HepG2 (cell line): Measurements from ENCODE around the gene UPK1A. TPM values are rescaled to one million over a fixed set of nuclear protein-coding genes. Genes with fewer than 3 reads are reported as not detected.

Experiments
- CEBPG ChIP-seq: IDR thresholded peaks from 2 replicates; pipeline ENCODE4 v1.6.1; 2016
- ESRRA ChIP-seq: sonication (generic); formaldehyde crosslinking; IDR thresholded peaks from 2 replicates; pipeline ENCODE4 v1.5.1; 2020; ENCODE audit warnings: mild to moderate bottlenecking, low read depth, missing genetic modification reagents
- JARID2 ChIP-seq: sonication (generic); formaldehyde crosslinking; IDR thresholded peaks from 2 replicates; pipeline ENCODE4 v1.8.1; 2023; ENCODE audit warnings: missing genetic modification reagents, inconsistent platforms; ENCODE audit not compliant: insufficient replicate concordance
- KMT2B ChIP-seq: IDR thresholded peaks from 2 replicates; pipeline ENCODE4 v1.6.1; 2016; ENCODE audit warnings: missing genetic modification reagents, missing compliant biosample characterization
- MED8 ChIP-seq: sonication (generic); formaldehyde crosslinking; IDR thresholded peaks from 2 replicates; pipeline ENCODE4 v1.8.1; 2023; ENCODE audit warnings: mild to moderate bottlenecking, missing genetic modification reagents; ENCODE audit not compliant: insufficient replicate concordance
- PRMT3 ChIP-seq: sonication (generic); formaldehyde crosslinking; IDR thresholded peaks from 2 replicates; pipeline ENCODE4 v1.8.1; 2022; ENCODE audit warnings: low read depth, mild to moderate bottlenecking, moderate library complexity, missing genetic modification reagents, borderline replicate concordance
- RAD51 ChIP-seq: fragments of 450-650 bp; IDR thresholded peaks from 2 replicates; pipeline ENCODE4 v1.6.1; 2016; ENCODE audit warnings: borderline replicate concordance
- RBAK ChIP-seq: sonication (generic); formaldehyde crosslinking; IDR thresholded peaks from 2 replicates; pipeline ENCODE4 v1.5.1; 2020; ENCODE audit warnings: mild to moderate bottlenecking, missing genetic modification reagents
- STAG1 ChIP-seq: sonication (generic); formaldehyde crosslinking; IDR thresholded peaks from 2 replicates; pipeline ENCODE4 v1.4.0; 2020; ENCODE audit warnings: missing genetic modification reagents
- TFE3 ChIP-seq: IDR thresholded peaks from 2 replicates; pipeline ENCODE4 v1.6.1; 2016
- ZEB1 ChIP-seq: IDR thresholded peaks from 2 replicates; pipeline ENCODE4 v1.6.1; 2012; ENCODE audit warnings: mild to moderate bottlenecking, low read depth, inconsistent platforms; ENCODE audit not compliant: insufficient replicate concordance
- ZNF18 ChIP-seq: sonication (generic); formaldehyde crosslinking; IDR thresholded peaks from 2 replicates; pipeline ENCODE4 v1.8.0; 2022; ENCODE audit warnings: mild to moderate bottlenecking, missing genetic modification reagents; ENCODE audit not compliant: insufficient replicate concordance
- ZNF235 ChIP-seq: sonication (generic); formaldehyde crosslinking; IDR thresholded peaks from 2 replicates; pipeline ENCODE4 v1.8.1; 2023; ENCODE audit warnings: mild to moderate bottlenecking, missing genetic modification reagents, borderline replicate concordance
- ZNF558 ChIP-seq: sonication (generic); formaldehyde crosslinking; IDR thresholded peaks from 2 replicates; pipeline ENCODE4 v1.9.0; 2022; ENCODE audit warnings: mild to moderate bottlenecking, missing genetic modification reagents, borderline replicate concordance
- ZNF660 ChIP-seq: sonication (generic); formaldehyde crosslinking; IDR thresholded peaks from 2 replicates; pipeline ENCODE4 v1.5.1; 2020; ENCODE audit warnings: mild to moderate bottlenecking, low read depth, missing genetic modification reagents, borderline replicate concordance
- ZNF790 ChIP-seq: sonication (generic); formaldehyde crosslinking; IDR thresholded peaks from 2 replicates; pipeline ENCODE4 v1.8.0; 2022; ENCODE audit warnings: missing genetic modification reagents, mild to moderate bottlenecking, borderline replicate concordance
- ZNF839 ChIP-seq: sonication (generic); formaldehyde crosslinking; IDR thresholded peaks from 2 replicates; pipeline ENCODE4 v1.4.0; 2020; ENCODE audit warnings: missing genetic modification reagents, mild to moderate bottlenecking, borderline replicate concordance
- polyA plus RNA-seq, 8 experiments: library from polyadenylated mRNA; depleted of rRNA in 3 of 8; stranded (reverse) in 7 of 8; unstranded in 1 of 8; fragments of >200 nt; fragmentation: Illumina TruSeq in 4 of 8; extraction: Trizol in 4 of 8; gene quantifications; 2 replicates each; pipeline versions ENCODE4 v1.2.1 to v1.2.3, GENCODE V29; 2011 to 2016; ENCODE audit warnings: low read depth in 4 of 8, missing spikeins in 1 of 8, mixed read lengths in 1 of 8; ENCODE audit not compliant: insufficient read depth in 1 of 8
- total RNA-seq, 5 experiments: library from RNA; depleted of rRNA; stranded (reverse); fragments of >200 nt; fragmentation: Illumina TruSeq; extraction: Trizol; gene quantifications; 2 replicates each; pipeline ENCODE4 v1.2.3, GENCODE V29; 2016; ENCODE audit warnings: low read depth in 1 of 5
- TF ChIP-seq, protein P1 (sequence below): sonication (generic); formaldehyde crosslinking; IDR thresholded peaks from 2 replicates; pipeline ENCODE4 v1.4.0; 2020; ENCODE audit warnings: low read depth, missing genetic modification reagents
- TF ChIP-seq, protein P2 (sequence below): sonication (generic); formaldehyde crosslinking; IDR thresholded peaks from 2 replicates; pipeline ENCODE4 v1.4.0; 2020; ENCODE audit warnings: mild to moderate bottlenecking, missing genetic modification reagents
- TF ChIP-seq, protein P3 (sequence below): sonication (generic); formaldehyde crosslinking; IDR thresholded peaks from 2 replicates; pipeline ENCODE4 v1.9.0; 2021; ENCODE audit warnings: missing genetic modification reagents, borderline replicate concordance

Gene UPK1A
- total and polyA plus RNA-seq, 2 of the 13 experiments (the other 11 are each of a cell fraction or from before 2014, with no cell fraction given): 2.9 TPM; not detected in 1

DNA sequence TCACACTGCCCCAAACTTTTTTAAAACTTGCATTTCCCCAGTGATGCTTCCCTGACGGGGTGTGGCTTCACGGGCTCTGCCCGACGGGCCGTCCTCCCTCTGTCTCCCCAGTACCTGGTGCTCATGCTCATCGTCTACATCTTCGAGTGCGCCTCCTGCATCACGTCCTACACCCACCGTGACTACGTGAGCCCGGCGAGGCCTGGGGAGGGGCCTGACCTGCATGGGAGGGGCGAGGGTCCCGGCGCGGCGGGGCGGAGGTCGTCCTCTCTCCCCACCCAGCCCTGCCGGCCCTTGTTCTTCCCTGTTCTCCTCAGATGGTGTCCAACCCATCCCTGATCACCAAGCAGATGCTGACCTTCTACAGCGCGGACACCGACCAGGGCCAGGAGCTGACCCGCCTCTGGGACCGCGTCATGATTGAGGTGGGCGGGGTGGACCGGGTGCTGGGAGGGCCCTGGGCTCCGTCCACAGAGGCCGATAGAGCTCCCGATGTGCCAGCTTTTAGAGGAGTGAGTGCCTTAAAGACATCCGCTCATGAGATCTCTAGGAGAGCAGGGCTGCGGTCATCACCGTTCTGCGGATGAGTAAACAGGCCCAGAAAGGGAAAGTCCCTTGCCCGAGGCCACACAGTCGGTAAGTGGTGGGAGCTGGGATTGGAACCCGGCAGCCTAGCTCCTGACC, 6.9 kb downstream of the UPK1A start (continued):
- TF ChIP-seq ZNF558 (CRISPR knock-in tag) (no peak), RBAK (CRISPR knock-in tag) (no peak), ZNF839 (CRISPR knock-in tag) (no peak), ZNF790 (CRISPR knock-in tag) (no peak), RAD51 (no peak), MED8 (CRISPR knock-in tag) (no peak), TFE3 (CRISPR knock-in tag) (no peak), ZNF18 (CRISPR knock-in tag) (no peak), ZEB1 (no peak), ZNF660 (CRISPR knock-in tag) (no peak), STAG1 (CRISPR knock-in tag) (no peak), JARID2 (CRISPR knock-in tag) (no peak), KMT2B (CRISPR knock-in tag) (no peak), ESRRA (no peak), ZNF235 (CRISPR knock-in tag) (no peak), PRMT3 (no peak), CEBPG (CRISPR knock-in tag) (no peak)
- TF ChIP-seq, protein P1, sequence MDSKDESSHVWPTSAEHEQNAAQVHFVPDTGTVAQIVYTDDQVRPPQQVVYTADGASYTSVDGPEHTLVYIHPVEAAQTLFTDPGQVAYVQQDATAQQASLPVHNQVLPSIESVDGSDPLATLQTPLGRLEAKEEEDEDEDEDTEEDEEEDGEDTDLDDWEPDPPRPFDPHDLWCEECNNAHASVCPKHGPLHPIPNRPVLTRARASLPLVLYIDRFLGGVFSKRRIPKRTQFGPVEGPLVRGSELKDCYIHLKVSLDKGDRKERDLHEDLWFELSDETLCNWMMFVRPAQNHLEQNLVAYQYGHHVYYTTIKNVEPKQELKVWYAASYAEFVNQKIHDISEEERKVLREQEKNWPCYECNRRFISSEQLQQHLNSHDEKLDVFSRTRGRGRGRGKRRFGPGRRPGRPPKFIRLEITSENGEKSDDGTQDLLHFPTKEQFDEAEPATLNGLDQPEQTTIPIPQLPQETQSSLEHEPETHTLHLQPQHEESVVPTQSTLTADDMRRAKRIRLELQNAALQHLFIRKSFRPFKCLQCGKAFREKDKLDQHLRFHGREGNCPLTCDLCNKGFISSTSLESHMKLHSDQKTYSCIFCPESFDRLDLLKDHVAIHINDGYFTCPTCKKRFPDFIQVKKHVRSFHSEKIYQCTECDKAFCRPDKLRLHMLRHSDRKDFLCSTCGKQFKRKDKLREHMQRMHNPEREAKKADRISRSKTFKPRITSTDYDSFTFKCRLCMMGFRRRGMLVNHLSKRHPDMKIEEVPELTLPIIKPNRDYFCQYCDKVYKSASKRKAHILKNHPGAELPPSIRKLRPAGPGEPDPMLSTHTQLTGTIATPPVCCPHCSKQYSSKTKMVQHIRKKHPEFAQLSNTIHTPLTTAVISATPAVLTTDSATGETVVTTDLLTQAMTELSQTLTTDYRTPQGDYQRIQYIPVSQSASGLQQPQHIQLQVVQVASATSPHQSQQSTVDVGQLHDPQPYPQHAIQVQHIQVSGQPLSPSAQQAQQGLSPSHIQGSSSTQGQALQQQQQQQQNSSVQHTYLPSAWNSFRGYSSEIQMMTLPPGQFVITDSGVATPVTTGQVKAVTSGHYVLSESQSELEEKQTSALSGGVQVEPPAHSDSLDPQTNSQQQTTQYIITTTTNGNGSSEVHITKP: no peak
- TF ChIP-seq, protein P2, sequence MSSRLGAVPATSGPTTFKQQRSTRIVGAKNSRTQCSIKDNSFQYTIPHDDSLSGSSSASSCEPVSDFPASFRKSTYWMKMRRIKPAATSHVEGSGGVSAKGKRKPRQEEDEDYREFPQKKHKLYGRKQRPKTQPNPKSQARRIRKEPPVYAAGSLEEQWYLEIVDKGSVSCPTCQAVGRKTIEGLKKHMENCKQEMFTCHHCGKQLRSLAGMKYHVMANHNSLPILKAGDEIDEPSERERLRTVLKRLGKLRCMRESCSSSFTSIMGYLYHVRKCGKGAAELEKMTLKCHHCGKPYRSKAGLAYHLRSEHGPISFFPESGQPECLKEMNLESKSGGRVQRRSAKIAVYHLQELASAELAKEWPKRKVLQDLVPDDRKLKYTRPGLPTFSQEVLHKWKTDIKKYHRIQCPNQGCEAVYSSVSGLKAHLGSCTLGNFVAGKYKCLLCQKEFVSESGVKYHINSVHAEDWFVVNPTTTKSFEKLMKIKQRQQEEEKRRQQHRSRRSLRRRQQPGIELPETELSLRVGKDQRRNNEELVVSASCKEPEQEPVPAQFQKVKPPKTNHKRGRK (CRISPR knock-in tag): no peak
- TF ChIP-seq, protein P3, sequence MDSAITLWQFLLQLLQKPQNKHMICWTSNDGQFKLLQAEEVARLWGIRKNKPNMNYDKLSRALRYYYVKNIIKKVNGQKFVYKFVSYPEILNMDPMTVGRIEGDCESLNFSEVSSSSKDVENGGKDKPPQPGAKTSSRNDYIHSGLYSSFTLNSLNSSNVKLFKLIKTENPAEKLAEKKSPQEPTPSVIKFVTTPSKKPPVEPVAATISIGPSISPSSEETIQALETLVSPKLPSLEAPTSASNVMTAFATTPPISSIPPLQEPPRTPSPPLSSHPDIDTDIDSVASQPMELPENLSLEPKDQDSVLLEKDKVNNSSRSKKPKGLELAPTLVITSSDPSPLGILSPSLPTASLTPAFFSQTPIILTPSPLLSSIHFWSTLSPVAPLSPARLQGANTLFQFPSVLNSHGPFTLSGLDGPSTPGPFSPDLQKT: no peak
